HepG2 (cell line): ENCODE measurements around the gene KRT33A. TPM values are rescaled to one million over a fixed set of nuclear protein-coding genes. Genes with fewer than 3 reads are reported as not detected.

Experiments used
- ATAC-seq: fragments of 200-7000 bp; cut with Tn5 transposase; 3 replicates; pipeline ENCODE4 v1.9.1; 2020; ENCODE audit warnings: mild to moderate bottlenecking, moderate library complexity
- BruUV-seq: library from RNA; stranded (reverse); fragments of 400-500 nt; replicated peaks from 2 replicates; lab custom pipeline; 2021; lab: Mats Ljungman, UMichigan
- CTCF ChIA-PET: fragments of 300-600 bp; formaldehyde crosslinking; extraction: SDS; loops from one replicate; lab custom pipeline; 2021; ENCODE audit warnings: low total read pairs, inconsistent platforms, low intra/inter-chr PET ratio; lab: Yijun Ruan, JAX
- POLR2A ChIA-PET: fragments of 350-600 bp; sonication (Branson Sonifier 250); formaldehyde crosslinking; loops from one replicate; lab custom pipeline; 2020; ENCODE audit warnings: antibody characterized with exemption, inconsistent platforms; lab: Yijun Ruan, JAX
- DNase-seq: peaks from one replicate; pipeline ENCODE4 v3.0.0-alpha.2; 2015; ENCODE audit warnings: low spot score
- FAIRE-seq: peaks from 3 replicates; lab custom pipeline; 2011; peaks lifted over from hg19 to GRCh38; lab: Jason Lieb, UNC
- H2AFZ ChIP-seq: one replicate; pipeline ENCODE4 v1.6.1; 2011; ENCODE audit warnings: low read length, inconsistent platforms
- H3K27ac ChIP-seq: fragments of 300-600 bp; 3 replicates; pipeline ENCODE4 v1.8.0; 2011; ENCODE audit warnings: mixed run types, mild to moderate bottlenecking, mixed read lengths, low read length, inconsistent platforms; ENCODE audit not compliant: insufficient read depth; ENCODE audit errors: extremely low read length
- H3K27me3 ChIP-seq, 2 experiments: fragments of 200-600 bp in 1 of 2; 2 replicates in 1 of 2; 3 replicates in 1 of 2; pipeline versions ENCODE4 v1.6.0 to v1.8.0; 2011; ENCODE audit warnings: low read length in 2 of 2, mild to moderate bottlenecking in 2 of 2, moderate library complexity in 2 of 2, inconsistent platforms in 1 of 2; ENCODE audit not compliant: insufficient read depth in 2 of 2, control insufficient read depth in 1 of 2
- H3K36me3 ChIP-seq, 2 experiments: fragments of 200-600 bp in 1 of 2; replicated peaks in 1 of 2; 2 replicates in 1 of 2; 3 replicates in 1 of 2; pipeline versions ENCODE4 v1.5.1 to v1.8.0; 2011; ENCODE audit warnings: low read length in 2 of 2, inconsistent platforms in 1 of 2; ENCODE audit not compliant: insufficient read depth in 2 of 2, control insufficient read depth in 1 of 2
- H3K4me1 ChIP-seq: 2 replicates; pipeline ENCODE4 v1.5.1; 2012; ENCODE audit warnings: low read length, inconsistent platforms; ENCODE audit not compliant: insufficient read depth
- H3K4me2 ChIP-seq: 2 replicates; pipeline ENCODE4 v1.6.0; 2011; ENCODE audit warnings: low read depth, low read length, inconsistent platforms
- H3K4me3 ChIP-seq, 3 experiments: fragments of 200-600 bp in 1 of 3; sonication (generic), shearing (Covaris generic) in 1 of 3; replicated peaks in 1 of 3; 2 replicates each; pipeline ENCODE4 v1.5.1; 2011 to 2016; ENCODE audit warnings: low read length in 3 of 3, inconsistent platforms in 2 of 3, low read depth in 2 of 3, mild to moderate bottlenecking in 2 of 3, control low read depth in 1 of 3, mixed read lengths in 1 of 3; ENCODE audit not compliant: insufficient read depth in 1 of 3
- H3K79me2 ChIP-seq: one replicate; pipeline ENCODE4 v1.6.1; 2011; ENCODE audit warnings: low read length, inconsistent platforms; ENCODE audit not compliant: insufficient read depth
- H3K9ac ChIP-seq: 2 replicates; pipeline ENCODE4 v1.6.0; 2011; ENCODE audit warnings: mild to moderate bottlenecking, low read depth, low read length, inconsistent platforms; ENCODE audit not compliant: insufficient read depth
- H3K9me3 ChIP-seq: 2 replicates; pipeline ENCODE4 v1.5.1; 2012; ENCODE audit warnings: mild to moderate bottlenecking, low read length
- H4K20me1 ChIP-seq: 2 replicates; pipeline ENCODE4 v1.6.0; 2011; ENCODE audit warnings: inconsistent platforms, mild to moderate bottlenecking, low read length, moderate library complexity; ENCODE audit not compliant: insufficient read depth
- CREB1 ChIP-seq, 2 experiments: fragments of 450-650 bp in 1 of 2; IDR thresholded peaks; 2 replicates each; pipeline ENCODE4 v1.6.1; 2016 to 2017; ENCODE audit warnings: control low read depth in 1 of 2, mild to moderate bottlenecking in 1 of 2, missing compliant biosample characterization in 1 of 2, missing genetic modification characterization in 1 of 2
- MIER2 ChIP-seq: IDR thresholded peaks from 2 replicates; pipeline ENCODE4 v1.6.1; 2016; ENCODE audit warnings: missing biosample characterization, missing genetic modification reagents
- PRDM10 ChIP-seq: sonication (generic); formaldehyde crosslinking; IDR thresholded peaks from 2 replicates; pipeline ENCODE4 v1.4.0; 2020; ENCODE audit warnings: low read depth, missing genetic modification reagents
- REST ChIP-seq, 2 experiments: IDR thresholded peaks; 2 replicates each; pipeline ENCODE4 v1.6.1; 2011 to 2012; ENCODE audit warnings: low read length in 2 of 2, borderline replicate concordance in 1 of 2, low read depth in 1 of 2, mild to moderate bottlenecking in 1 of 2, moderate library complexity in 1 of 2
- ZBTB43 ChIP-seq: sonication (generic); formaldehyde crosslinking; conservative IDR thresholded peaks from 2 replicates; pipeline ENCODE4 v1.4.0; 2020; ENCODE audit warnings: missing genetic modification reagents
- ZNF891 ChIP-seq: sonication (generic); formaldehyde crosslinking; IDR thresholded peaks from 2 replicates; pipeline ENCODE4 v1.5.0; 2020; ENCODE audit warnings: mild to moderate bottlenecking, missing genetic modification reagents
- ZSCAN21 ChIP-seq: sonication (generic); formaldehyde crosslinking; IDR thresholded peaks from 2 replicates; pipeline ENCODE4 v1.8.0; 2022; ENCODE audit warnings: mild to moderate bottlenecking, missing genetic modification reagents, moderate library complexity, borderline replicate concordance
- WGBS: methylation state at CpG from one replicate; pipeline ENCODE4 v1.1.6; 2017; ENCODE audit warnings: low lambda C conversion rate; 5-methylcytosine and 5-hydroxymethylcytosine counted together
- in situ Hi-C: cut with HindIII; loops from 2 replicates; pipeline ENCODE4 v1.10.0; 2017; ENCODE audit warnings: low pct_unique_long_range_greater_than_20kb; ENCODE audit not compliant: extremely low pct_ligation_motif_present
- intact Hi-C: fragments of 100-400 bp; cut with micrococcal nuclease; formaldehyde crosslinking; loops from one replicate; pipeline ENCODE4 v1.10.0; 2022; ENCODE audit not compliant: unreplicated experiment
- polyA plus RNA-seq, 8 experiments: library from polyadenylated mRNA; depleted of rRNA in 3 of 8; stranded (reverse) in 7 of 8; unstranded in 1 of 8; fragments of >200 nt; fragmentation: Illumina TruSeq in 4 of 8; extraction: Trizol in 4 of 8; gene quantifications; 2 replicates each; pipeline versions ENCODE4 v1.2.1 to v1.2.3, GENCODE V29; 2011 to 2016; ENCODE audit warnings: low read depth in 4 of 8, missing spikeins in 1 of 8, mixed read lengths in 1 of 8; ENCODE audit not compliant: insufficient read depth in 1 of 8
- total RNA-seq, 5 experiments: library from RNA; depleted of rRNA; stranded (reverse); fragments of >200 nt; fragmentation: Illumina TruSeq; extraction: Trizol; gene quantifications; 2 replicates each; pipeline ENCODE4 v1.2.3, GENCODE V29; 2016; ENCODE audit warnings: low read depth in 1 of 5

Gene KRT33A
- total and polyA plus RNA-seq, 2 of the 13 experiments (the other 11 are each of a cell fraction or from before 2014, with no cell fraction given) = not detected

GRCh38 chr17:41352597-41353366 is 2.2 kb upstream of the KRT33A start:
- Histone ChIP-seq H3K9ac (no peak overlapping the region), H3K27ac (no peak overlapping the region), H3K9me3 (no peaks in the 10 kb centered on the region), H4K20me1 (no peaks in the 10 kb centered on the region), H3K4me1 (no peaks in the 10 kb centered on the region), H3K27me3 (peaks cover 0 to 7% of the 10 kb centered on the region in 2 experiments; a peak in 1 of 5 replicates), H3K79me2 (no peaks in the 10 kb centered on the region), H2AFZ (no peak overlapping the region), H3K36me3 (no peaks in the 10 kb centered on the region), H3K4me2 (no peak overlapping the region), H3K4me3 (no peak overlapping the region)
- intact Hi-C loops (no loop called here), in situ Hi-C loops (no loop called here)
- POLR2A ChIA-PET = no interaction called here
- BruUV-seq = no TSS peak
- WGBS = 36% methylated on average over 7 of the region's 7 CpGs
- DNase-seq (no peak), ATAC-seq (no peak), FAIRE-seq (no peak)
- CTCF ChIA-PET = no interaction called here
- TF ChIP-seq REST (IDR thresholded peaks at IDR 0.05; ENCODE audit: borderline replicate concordance in 1 of 2, low read depth in 1 of 2, low read length in 2 of 2) (peak; percentile 60 to 92), ZNF891 (no peak), MIER2 (peak; percentile 93)

- CTCF ChIA-PET = no interaction called here
- H3K27me3 ChIP-seq = peaks cover 0 to 7% of the 10 kb centered on the region in 2 experiments; a peak in 2 of 5 replicates
- no TSS peak for BruUV-seq
- DNase-seq = no peak
- FAIRE-seq = no peak
- no peak overlapping the region for H2AFZ ChIP-seq
- H3K9ac ChIP-seq = no peak overlapping the region
- H4K20me1 ChIP-seq = no peaks in the 10 kb centered on the region
- no peaks in the 10 kb centered on the region for H3K9me3 ChIP-seq
- no peak overlapping the region for H3K27ac ChIP-seq
- ATAC-seq = no peak
- H3K4me1 ChIP-seq = no peaks in the 10 kb centered on the region
- intact Hi-C loops (no loop called here), in situ Hi-C loops (no loop called here)
- no peaks in the 10 kb centered on the region for H3K79me2 ChIP-seq
- no peak overlapping the region for H3K4me3 ChIP-seq
- POLR2A ChIA-PET = no interaction called here
- WGBS = 0% methylated on average over 2 of the region's 2 CpGs
- no peaks in the 10 kb centered on the region for H3K36me3 ChIP-seq
- no peak overlapping the region for H3K4me2 ChIP-seq
- TF ChIP-seq CREB1 (IDR thresholded peaks at IDR 0.05) (peak; percentile 92), CREB1 (CRISPR knock-in tag; IDR thresholded peaks at IDR 0.05) (no peak), PRDM10 (CRISPR knock-in tag) (no peak), ZSCAN21 (no peak), ZBTB43 (CRISPR knock-in tag) (no peak)
Measured at GRCh38 chr17:41351177-41351576, 549 bp upstream of the KRT33A start.
